Neural progenitor cell (in vitro differentiated cells): ENCODE results near the gene RGS6. TPM values are rescaled to one million over a fixed set of nuclear protein-coding genes. Genes with fewer than 3 reads are reported as not detected.

Experiments used
- DNase-seq: peaks from one replicate; pipeline ENCODE4 v3.0.0-alpha.2; 2016; ENCODE audit warnings: low spot score
- H2AFZ ChIP-seq: fragments of 200-600 bp; sonication (generic); replicated peaks from 2 replicates; pipeline ENCODE4 v1.6.1; 2016; ENCODE audit warnings: antibody characterized with exemption
- H3F3A ChIP-seq: fragments of 200-600 bp; sonication (generic); 2 replicates; pipeline ENCODE4 v1.6.1; 2016; ENCODE audit warnings: antibody characterized with exemption, low read depth
- H3K27ac ChIP-seq: fragments of 200-600 bp; sonication (generic); 2 replicates; pipeline ENCODE4 v1.5.1; 2016; ENCODE audit warnings: mild to moderate bottlenecking
- H3K27me3 ChIP-seq: fragments of 200-600 bp; sonication (generic); 2 replicates; pipeline ENCODE4 v1.6.1; 2016; ENCODE audit warnings: mild to moderate bottlenecking, moderate library complexity
- H3K36me3 ChIP-seq: fragments of 200-600 bp; sonication (generic); 2 replicates; pipeline ENCODE4 v1.5.1; 2016
- H3K4me1 ChIP-seq: fragments of 200-600 bp; sonication (generic); 2 replicates; pipeline ENCODE4 v1.6.1; 2016; ENCODE audit warnings: mixed run types
- H3K4me2 ChIP-seq: fragments of 200-600 bp; sonication (generic); 2 replicates; pipeline ENCODE4 v1.6.1; 2016
- H3K4me3 ChIP-seq: fragments of 200-600 bp; sonication (generic); 2 replicates; pipeline ENCODE4 v1.5.1; 2016
- H3K79me2 ChIP-seq: fragments of 200-600 bp; sonication (generic); 2 replicates; pipeline ENCODE4 v1.6.1; 2016; ENCODE audit warnings: low read depth
- H3K9ac ChIP-seq: fragments of 200-600 bp; sonication (generic); 2 replicates; pipeline ENCODE4 v1.6.1; 2016
- H3K9me3 ChIP-seq: fragments of 200-600 bp; sonication (generic); 2 replicates; pipeline ENCODE4 v1.5.1; 2016; ENCODE audit warnings: low read depth
- H4K20me1 ChIP-seq: fragments of 200-600 bp; sonication (generic); 2 replicates; pipeline ENCODE4 v1.6.1; 2016; ENCODE audit warnings: low read depth
- H3K27ac Mint-ChIP-seq: 3 replicates; pipeline ENCODE4 v1.8.0; 2021; ENCODE audit warnings: mixed read lengths
- H3K27me3 Mint-ChIP-seq: 2 replicates; pipeline ENCODE4 v1.8.0; 2022; ENCODE audit warnings: low read depth, mild to moderate bottlenecking, inconsistent platforms, moderate library complexity, mixed read lengths; ENCODE audit not compliant: insufficient read depth
- H3K36me3 Mint-ChIP-seq: 3 replicates; pipeline ENCODE4 v1.8.0; 2021; ENCODE audit warnings: mixed read lengths
- H3K4me1 Mint-ChIP-seq: 3 replicates; pipeline ENCODE4 v1.8.0; 2021; ENCODE audit warnings: mixed read lengths
- H3K4me3 Mint-ChIP-seq: 3 replicates; pipeline ENCODE4 v1.8.0; 2021; ENCODE audit warnings: mild to moderate bottlenecking, moderate library complexity, mixed read lengths
- H3K9me3 Mint-ChIP-seq: 3 replicates; pipeline ENCODE4 v1.8.0; 2020; ENCODE audit warnings: mixed read lengths
- CTCF ChIP-seq: fragments of 200-600 bp; sonication (generic); IDR thresholded peaks from 2 replicates; pipeline ENCODE4 v1.5.1; 2017; ENCODE audit warnings: antibody characterized with exemption, mild to moderate bottlenecking
- EZH2 ChIP-seq: fragments of 200-600 bp; sonication (generic); IDR thresholded peaks from 2 replicates; pipeline ENCODE4 v1.6.1; 2017; ENCODE audit warnings: antibody characterized with exemption, mild to moderate bottlenecking, moderate library complexity
- EZH2phosphoT487 ChIP-seq: fragments of 200-600 bp; sonication (generic); IDR thresholded peaks from 2 replicates; pipeline ENCODE4 v1.6.1; 2017; ENCODE audit warnings: antibody characterized with exemption
- total RNA-seq: library from RNA; depleted of rRNA; stranded (reverse); fragments of >200 nt; gene quantifications from 2 replicates; pipeline ENCODE4 v1.2.3, GENCODE V29; 2015; ENCODE audit warnings: low replicate concordance

The RGS6 gene
- total RNA-seq, 1 donor from 2014 or later = 0.80 TPM

- Histone ChIP-seq H3K27me3 (no peaks in the 10 kb centered on the region), H2AFZ (no peak overlapping the region), H3K4me3 (no peak overlapping the region), H3F3A (no peaks in the 10 kb centered on the region), H3K27ac (no peak overlapping the region), H3K79me2 (no peaks in the 10 kb centered on the region), H3K9me3 (no peaks in the 10 kb centered on the region), H3K4me2 (no peak overlapping the region), H3K9ac (no peak overlapping the region), H4K20me1 (no peaks in the 10 kb centered on the region), H3K36me3 (no peaks in the 10 kb centered on the region), H3K4me1 (no peaks in the 10 kb centered on the region)
- Mint-ChIP-seq H3K4me3 (no peak overlapping the region), H3K9me3 (no peaks in the 10 kb centered on the region), H3K27ac (no peak overlapping the region), H3K36me3 (no peaks in the 10 kb centered on the region), H3K27me3 (no peaks in the 10 kb centered on the region), H3K4me1 (peaks cover 2% of the 10 kb centered on the region)
- TF ChIP-seq CTCF (no peak), EZH2 (no peak), EZH2phosphoT487 (no peak)
- DNase-seq = no peak
These were observed 56.7 kb downstream of the RGS6 start for GRCh38 chr14:71988939-71989338.

- Mint-ChIP-seq H3K4me1 (no peaks in the 10 kb centered on the region), H3K9me3 (no peaks in the 10 kb centered on the region), H3K27ac (no peak overlapping the region), H3K36me3 (no peaks in the 10 kb centered on the region), H3K27me3 (no peaks in the 10 kb centered on the region), H3K4me3 (no peak overlapping the region)
- Histone ChIP-seq H3K27me3 (no peaks in the 10 kb centered on the region), H3K9me3 (no peaks in the 10 kb centered on the region), H3K79me2 (no peaks in the 10 kb centered on the region), H3K4me1 (no peaks in the 10 kb centered on the region), H3K27ac (no peak overlapping the region), H3K9ac (no peak overlapping the region), H3K36me3 (no peaks in the 10 kb centered on the region), H2AFZ (no peak overlapping the region), H3F3A (no peaks in the 10 kb centered on the region), H4K20me1 (no peaks in the 10 kb centered on the region), H3K4me2 (no peak overlapping the region), H3K4me3 (no peak overlapping the region)
- TF ChIP-seq EZH2phosphoT487 = no peak
- TF ChIP-seq EZH2 = no peak
- TF ChIP-seq CTCF = no peak
- DNase-seq = no peak
These were observed 62.2 kb downstream of the RGS6 start for GRCh38 chr14:71994416-71994815.

GRCh38 chr14:71995741-71996140 is 63.5 kb downstream of the RGS6 start:
- no peaks in the 10 kb centered on the region for H3K4me1 ChIP-seq
- DNase-seq = no peak
- H3K27me3 Mint-ChIP-seq = no peaks in the 10 kb centered on the region
- H3K4me2 ChIP-seq = no peak overlapping the region
- TF ChIP-seq EZH2 (no peak), CTCF (no peak), EZH2phosphoT487 (no peak)
- H3K9me3 Mint-ChIP-seq = no peaks in the 10 kb centered on the region
- H3K27ac ChIP-seq = no peak overlapping the region
- H3K27me3 ChIP-seq = no peaks in the 10 kb centered on the region
- H3K36me3 Mint-ChIP-seq = no peaks in the 10 kb centered on the region
- H3F3A ChIP-seq = no peaks in the 10 kb centered on the region
- H3K4me3 Mint-ChIP-seq = no peak overlapping the region
- no peaks in the 10 kb centered on the region for H3K79me2 ChIP-seq
- H3K4me1 Mint-ChIP-seq = no peaks in the 10 kb centered on the region
- H3K36me3 ChIP-seq = no peaks in the 10 kb centered on the region
- no peak overlapping the region for H3K4me3 ChIP-seq
- no peak overlapping the region for H2AFZ ChIP-seq
- no peak overlapping the region for H3K27ac Mint-ChIP-seq
- H3K9me3 ChIP-seq = no peaks in the 10 kb centered on the region
- H3K9ac ChIP-seq = no peak overlapping the region
- no peaks in the 10 kb centered on the region for H4K20me1 ChIP-seq
